Brain microvascular endothelial cell (primary cell): ENCODE results near the gene SNX13.

Experiments
- DNase-seq: peaks from one replicate; pipeline ENCODE4 v3.0.0-alpha.2; 2020
- H3K27ac ChIP-seq: fragments of 250-450 bp; sonication (Bioruptor Pico); 2 replicates; pipeline ENCODE4 v1.5.1; 2020; ENCODE audit warnings: mild to moderate bottlenecking, moderate library complexity
- H3K27me3 ChIP-seq: fragments of 250-450 bp; sonication (Bioruptor Pico); replicated peaks from 2 replicates; pipeline ENCODE4 v1.5.1; 2020; ENCODE audit warnings: mild to moderate bottlenecking
- H3K36me3 ChIP-seq: fragments of 250-450 bp; sonication (Bioruptor Pico); replicated peaks from 2 replicates; pipeline ENCODE4 v1.5.1; 2020; ENCODE audit warnings: mild to moderate bottlenecking
- H3K4me3 ChIP-seq: 2 replicates; pipeline ENCODE4 v1.5.1; 2011; ENCODE audit warnings: low read depth, mild to moderate bottlenecking, control low read depth, low read length, moderate library complexity
- in situ Hi-C: cut with HindIII; loops from 2 replicates; pipeline ENCODE4 v1.10.0; 2017; ENCODE audit warnings: low sequenced_read_pairs, low pct_ligation_motif_present
- TF ChIP-seq, protein P1 (sequence below): IDR thresholded peaks from 2 replicates; pipeline ENCODE4 v1.5.1; 2011; ENCODE audit warnings: low read depth, mild to moderate bottlenecking, moderate library complexity, low read length, control low read depth, inconsistent platforms; ENCODE audit errors: missing control alignments

The SNX13 gene

DNA sequence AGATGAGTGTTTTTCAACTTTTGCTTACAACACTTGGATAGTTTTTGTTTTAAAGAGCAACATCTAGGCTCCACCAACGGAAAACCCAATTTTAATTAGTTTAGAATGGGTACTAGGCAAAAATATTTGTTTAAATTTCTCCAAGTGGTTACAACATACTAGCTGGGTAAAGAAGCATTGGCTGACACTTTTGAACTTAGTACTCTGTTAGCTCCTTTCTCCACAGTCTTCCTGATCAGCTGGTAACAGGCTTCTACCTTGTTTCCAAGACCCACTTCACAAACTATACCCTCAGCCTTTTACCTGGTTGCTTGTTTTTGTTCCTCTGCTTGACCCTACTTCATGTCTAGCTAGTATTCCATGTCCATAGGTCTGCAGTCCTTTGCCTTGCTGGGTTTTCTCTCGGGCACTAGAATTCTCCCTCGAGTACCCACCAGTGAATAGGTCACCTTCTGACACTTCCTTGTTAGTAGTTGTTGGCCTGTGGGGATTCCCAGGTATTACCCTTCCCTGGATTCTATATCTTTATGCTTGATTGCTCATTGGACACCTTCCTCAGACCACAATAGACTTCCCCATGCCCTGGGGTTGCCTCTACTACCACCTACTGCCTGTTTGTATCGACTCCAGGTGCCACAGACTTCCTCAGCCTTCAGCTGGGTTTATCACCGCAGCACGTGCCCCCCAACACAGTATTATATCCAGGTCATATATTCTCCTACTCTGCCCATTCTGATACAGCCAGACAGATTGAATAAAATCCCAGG, 45.4 kb upstream of the SNX13 start:
- in situ Hi-C loops, result no loop called here
- Histone ChIP-seq H3K36me3 (no peaks in the 10 kb centered on the region), H3K27me3 (no peaks in the 10 kb centered on the region), H3K27ac (no peak overlapping the region), H3K4me3 (no peak overlapping the region)
- TF ChIP-seq, protein P1, sequence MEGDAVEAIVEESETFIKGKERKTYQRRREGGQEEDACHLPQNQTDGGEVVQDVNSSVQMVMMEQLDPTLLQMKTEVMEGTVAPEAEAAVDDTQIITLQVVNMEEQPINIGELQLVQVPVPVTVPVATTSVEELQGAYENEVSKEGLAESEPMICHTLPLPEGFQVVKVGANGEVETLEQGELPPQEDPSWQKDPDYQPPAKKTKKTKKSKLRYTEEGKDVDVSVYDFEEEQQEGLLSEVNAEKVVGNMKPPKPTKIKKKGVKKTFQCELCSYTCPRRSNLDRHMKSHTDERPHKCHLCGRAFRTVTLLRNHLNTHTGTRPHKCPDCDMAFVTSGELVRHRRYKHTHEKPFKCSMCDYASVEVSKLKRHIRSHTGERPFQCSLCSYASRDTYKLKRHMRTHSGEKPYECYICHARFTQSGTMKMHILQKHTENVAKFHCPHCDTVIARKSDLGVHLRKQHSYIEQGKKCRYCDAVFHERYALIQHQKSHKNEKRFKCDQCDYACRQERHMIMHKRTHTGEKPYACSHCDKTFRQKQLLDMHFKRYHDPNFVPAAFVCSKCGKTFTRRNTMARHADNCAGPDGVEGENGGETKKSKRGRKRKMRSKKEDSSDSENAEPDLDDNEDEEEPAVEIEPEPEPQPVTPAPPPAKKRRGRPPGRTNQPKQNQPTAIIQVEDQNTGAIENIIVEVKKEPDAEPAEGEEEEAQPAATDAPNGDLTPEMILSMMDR, result no peak
- DNase-seq, result no peak

DNA sequence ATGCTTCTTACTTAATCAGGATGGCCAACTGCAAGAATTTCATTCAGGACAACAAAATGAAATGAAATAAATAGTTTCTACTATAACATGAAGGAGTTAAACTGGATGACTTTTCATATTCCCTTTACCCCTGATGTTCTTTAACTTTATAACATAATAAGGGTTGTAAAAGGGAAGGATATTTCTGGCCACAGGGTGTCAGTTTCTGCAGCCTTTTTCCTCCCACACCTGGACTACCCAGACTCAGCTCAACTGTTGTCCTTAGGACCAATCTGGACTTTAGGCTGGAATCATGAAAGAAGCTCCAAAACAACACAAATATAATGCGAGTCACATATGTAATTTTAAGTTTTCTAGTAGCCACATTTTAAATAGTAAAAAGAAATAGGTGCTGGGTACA, 44.0 kb upstream of the SNX13 start:
- TF ChIP-seq, protein P1, result no peak
- in situ Hi-C loops, result no loop called here
- Histone ChIP-seq H3K4me3 (no peak overlapping the region), H3K27ac (no peak overlapping the region), H3K36me3 (no peaks in the 10 kb centered on the region), H3K27me3 (no peaks in the 10 kb centered on the region)
- DNase-seq, result no peak

DNA sequence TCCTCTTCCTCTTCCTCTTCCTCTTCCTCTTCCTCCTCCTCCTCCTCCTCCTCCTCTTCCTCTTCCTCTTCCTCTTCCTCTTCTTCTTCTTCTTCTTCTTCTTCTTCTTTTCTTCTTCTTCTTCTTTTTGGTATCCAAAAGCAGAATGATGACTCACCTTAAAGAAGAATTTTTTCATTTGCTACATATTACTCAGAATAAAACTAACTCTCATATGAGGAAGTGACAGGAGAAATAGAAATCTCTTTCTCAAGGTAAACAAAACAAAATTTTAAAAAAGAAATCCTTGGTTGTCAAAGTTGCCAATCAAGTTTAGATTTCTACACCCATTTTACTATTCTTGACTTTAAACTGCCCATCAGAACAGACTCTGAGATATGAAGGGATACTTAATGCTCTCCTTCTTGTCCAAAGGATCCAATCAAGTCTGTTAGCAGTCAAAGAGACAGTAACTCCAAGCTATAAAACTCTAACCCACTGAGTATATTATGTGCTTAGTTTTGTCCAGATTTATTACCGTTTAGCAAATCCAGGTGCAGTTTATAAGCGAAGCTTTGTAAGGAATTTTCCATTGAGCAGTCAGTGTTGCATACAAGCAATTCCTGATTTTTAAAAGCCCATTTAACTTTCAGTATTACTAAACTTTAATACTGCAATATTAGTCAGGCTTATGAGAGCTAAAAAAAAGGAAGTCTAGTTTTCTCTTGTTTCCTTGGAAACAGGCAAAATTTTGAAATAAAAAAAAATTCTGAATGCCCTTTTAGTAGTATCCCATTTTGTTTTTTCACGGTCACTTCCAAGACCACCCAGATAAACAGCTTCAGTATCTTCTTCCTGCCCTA, 43.1 kb upstream of the SNX13 start:
- in situ Hi-C loops, result no loop called here
- Histone ChIP-seq H3K27me3 (no peaks in the 10 kb centered on the region), H3K27ac (no peak overlapping the region), H3K36me3 (no peaks in the 10 kb centered on the region), H3K4me3 (no peak overlapping the region)
- no peak for DNase-seq
- TF ChIP-seq, protein P1, result no peak

DNA sequence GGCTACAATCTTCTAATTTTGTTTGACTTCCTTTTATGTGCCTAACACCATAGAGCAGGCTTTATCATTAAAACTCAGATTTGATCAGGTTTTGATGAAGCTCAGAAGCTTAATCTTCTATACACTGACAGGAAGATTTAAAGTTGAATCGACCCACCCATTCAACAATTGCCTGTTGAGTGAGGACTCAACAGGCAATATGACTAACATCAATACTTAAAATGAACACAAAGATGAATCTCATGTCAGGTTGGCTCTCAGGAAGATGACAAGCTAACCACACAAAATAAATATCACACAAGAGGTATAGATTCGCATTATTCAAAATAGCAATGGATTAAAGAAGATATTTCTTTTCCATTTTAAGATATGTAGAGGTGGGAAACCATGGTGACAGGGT, 36.7 kb upstream of the SNX13 start:
- Histone ChIP-seq H3K36me3 (no peaks in the 10 kb centered on the region), H3K27ac (no peak overlapping the region), H3K27me3 (no peaks in the 10 kb centered on the region), H3K4me3 (no peak overlapping the region)
- in situ Hi-C loops, result no loop called here
- TF ChIP-seq, protein P1, result no peak
- DNase-seq, result no peak

DNA sequence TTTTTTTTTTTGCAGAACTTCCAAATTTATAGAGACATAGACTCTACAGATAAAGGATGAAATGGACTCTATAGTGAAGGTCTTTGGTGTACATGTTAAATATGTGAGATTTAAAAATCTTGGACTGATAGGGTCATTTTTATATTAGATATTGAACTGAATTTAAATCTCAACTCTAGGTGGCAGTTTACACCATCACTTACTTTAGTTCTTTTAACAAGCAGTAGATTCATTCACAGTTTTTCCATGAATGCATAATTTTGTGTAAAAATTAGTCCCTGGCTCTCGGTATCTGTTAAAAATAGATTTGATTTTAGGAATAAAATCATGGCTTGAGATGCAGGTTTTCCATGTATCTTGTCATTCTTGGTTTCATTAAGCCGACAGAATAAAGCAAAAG, 31.1 kb upstream of the SNX13 start:
- no peak for DNase-seq
- TF ChIP-seq, protein P1, result no peak
- Histone ChIP-seq H3K27ac (no peak overlapping the region), H3K4me3 (no peak overlapping the region), H3K27me3 (no peaks in the 10 kb centered on the region), H3K36me3 (no peaks in the 10 kb centered on the region)
- in situ Hi-C loops, result no loop called here
